Liver (tissue), 3 donors: ENCODE measurements around the gene KRT17.
"Not testable (repeated sequence)": the region's sequence is repeated elsewhere in the genome, so short reads cannot be mapped to it uniquely, and the experiment has no call there.

Source experiments
- EGR1 ChIP-seq, 2 donors: IDR thresholded peaks; 2 replicates each; pipeline ENCODE4 v1.6.1; 2016 to 2018; ENCODE audit warnings: antibody characterized with exemption in 2 of 2, low read depth in 2 of 2
- FOXA1 ChIP-seq: IDR thresholded peaks from 2 replicates; pipeline ENCODE4 v1.6.1; 2016; ENCODE audit warnings: antibody characterized with exemption
- GABPA ChIP-seq, 2 donors: IDR thresholded peaks in 1 of 2; conservative IDR thresholded peaks in 1 of 2; 2 replicates each; pipeline ENCODE4 v1.6.1; 2016; ENCODE audit warnings: antibody characterized with exemption in 2 of 2, mild to moderate bottlenecking in 1 of 2, moderate library complexity in 1 of 2
- JUND ChIP-seq, 2 donors: IDR thresholded peaks; 2 replicates each; pipeline ENCODE4 v1.6.1; 2016; ENCODE audit warnings: antibody characterized with exemption in 2 of 2
- RAD21 ChIP-seq, 2 donors: IDR thresholded peaks; 2 replicates each; pipeline ENCODE4 v1.6.1; 2016; ENCODE audit warnings: antibody characterized with exemption in 2 of 2, mild to moderate bottlenecking in 2 of 2
- RXRA ChIP-seq, 2 donors: IDR thresholded peaks; 2 replicates each; pipeline ENCODE4 v1.6.1; 2017 to 2018; ENCODE audit warnings: antibody characterized with exemption in 2 of 2, mild to moderate bottlenecking in 1 of 2
- SP1 ChIP-seq: IDR thresholded peaks from 2 replicates; pipeline ENCODE4 v1.6.1; 2018; ENCODE audit warnings: antibody characterized with exemption, mild to moderate bottlenecking
- TAF1 ChIP-seq: conservative IDR thresholded peaks from 2 replicates; pipeline ENCODE4 v1.6.1; 2016; ENCODE audit warnings: antibody characterized with exemption, mild to moderate bottlenecking
- YY1 ChIP-seq: IDR thresholded peaks from 2 replicates; pipeline ENCODE4 v1.6.1; 2016; ENCODE audit warnings: antibody characterized with exemption, mild to moderate bottlenecking
- TF ChIP-seq, protein P1 (sequence below): fragments of 150-350 bp; IDR thresholded peaks from 2 replicates; pipeline ENCODE4 v1.5.1; 2017; ENCODE audit warnings: improper control_type of control experiment, low read depth, low read length; ENCODE audit not compliant: missing input control
- TF ChIP-seq, protein P2 (sequence below): IDR thresholded peaks from 2 replicates; pipeline ENCODE4 v1.6.1; 2016; ENCODE audit warnings: antibody characterized with exemption
- TF ChIP-seq, protein P3 (sequence below): IDR thresholded peaks from 2 replicates; pipeline ENCODE4 v1.6.1; 2016; ENCODE audit warnings: antibody characterized with exemption
- TF ChIP-seq, protein P4 (sequence below): IDR thresholded peaks from 2 replicates; pipeline ENCODE4 v1.6.1; 2016; ENCODE audit warnings: antibody characterized with exemption, mild to moderate bottlenecking
- TF ChIP-seq, protein P5 (sequence below): IDR thresholded peaks from 2 replicates; pipeline ENCODE4 v1.6.1; 2016; ENCODE audit warnings: antibody characterized with exemption
- donor health status: healthy.
- donor health status: healthy.

DNA sequence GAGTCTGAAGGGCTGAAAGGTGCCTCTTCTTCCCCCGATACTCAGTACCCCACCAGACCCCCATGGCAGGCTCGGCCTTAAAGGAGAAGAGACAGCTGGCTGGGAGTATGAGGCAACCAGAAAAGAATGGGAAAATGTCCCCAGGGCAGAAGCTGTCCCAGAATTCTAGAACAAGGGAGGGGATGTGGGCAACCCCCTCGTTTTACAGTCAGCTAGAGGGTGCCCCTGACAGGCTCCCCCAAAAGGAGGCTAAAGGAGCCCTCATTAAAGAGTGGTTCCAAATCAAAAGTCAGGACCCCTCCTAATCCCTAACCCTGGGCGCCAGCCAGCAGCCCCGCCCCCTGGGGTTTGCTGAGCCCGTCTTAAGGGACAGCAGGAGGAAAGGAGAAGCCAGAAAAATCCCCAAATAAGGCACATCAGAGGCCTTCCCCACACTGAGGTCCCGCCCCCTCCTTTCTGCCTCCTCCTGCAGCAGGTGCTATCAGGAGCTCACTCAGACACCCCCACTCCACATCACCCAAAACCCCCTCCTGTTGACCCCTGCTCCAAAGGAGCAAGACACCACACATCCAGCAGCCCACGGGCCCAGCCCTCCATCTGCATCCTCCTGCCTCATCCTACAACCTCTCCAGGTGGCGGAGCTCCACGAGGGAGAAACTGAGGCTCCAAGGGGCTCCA lies 1.1 kb downstream of the KRT17 start:
- TF ChIP-seq, protein P1, sequence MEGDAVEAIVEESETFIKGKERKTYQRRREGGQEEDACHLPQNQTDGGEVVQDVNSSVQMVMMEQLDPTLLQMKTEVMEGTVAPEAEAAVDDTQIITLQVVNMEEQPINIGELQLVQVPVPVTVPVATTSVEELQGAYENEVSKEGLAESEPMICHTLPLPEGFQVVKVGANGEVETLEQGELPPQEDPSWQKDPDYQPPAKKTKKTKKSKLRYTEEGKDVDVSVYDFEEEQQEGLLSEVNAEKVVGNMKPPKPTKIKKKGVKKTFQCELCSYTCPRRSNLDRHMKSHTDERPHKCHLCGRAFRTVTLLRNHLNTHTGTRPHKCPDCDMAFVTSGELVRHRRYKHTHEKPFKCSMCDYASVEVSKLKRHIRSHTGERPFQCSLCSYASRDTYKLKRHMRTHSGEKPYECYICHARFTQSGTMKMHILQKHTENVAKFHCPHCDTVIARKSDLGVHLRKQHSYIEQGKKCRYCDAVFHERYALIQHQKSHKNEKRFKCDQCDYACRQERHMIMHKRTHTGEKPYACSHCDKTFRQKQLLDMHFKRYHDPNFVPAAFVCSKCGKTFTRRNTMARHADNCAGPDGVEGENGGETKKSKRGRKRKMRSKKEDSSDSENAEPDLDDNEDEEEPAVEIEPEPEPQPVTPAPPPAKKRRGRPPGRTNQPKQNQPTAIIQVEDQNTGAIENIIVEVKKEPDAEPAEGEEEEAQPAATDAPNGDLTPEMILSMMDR, result not testable (repeated sequence)
- not testable (repeated sequence) for TF ChIP-seq GABPA (IDR thresholded peaks at IDR 0.05 in 1 of 2, conservative IDR thresholded peaks at IDR 0.05 in 1 of 2); RAD21 (IDR thresholded peaks at IDR 0.05); TAF1; SP1; EGR1 (IDR thresholded peaks at IDR 0.05; ENCODE audit: low read depth in 2 of 2); RXRA (IDR thresholded peaks at IDR 0.05); FOXA1; YY1; JUND (IDR thresholded peaks at IDR 0.05)
- TF ChIP-seq, protein P2, sequence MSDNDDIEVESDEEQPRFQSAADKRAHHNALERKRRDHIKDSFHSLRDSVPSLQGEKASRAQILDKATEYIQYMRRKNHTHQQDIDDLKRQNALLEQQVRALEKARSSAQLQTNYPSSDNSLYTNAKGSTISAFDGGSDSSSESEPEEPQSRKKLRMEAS, result not testable (repeated sequence)
- TF ChIP-seq, protein P3, sequence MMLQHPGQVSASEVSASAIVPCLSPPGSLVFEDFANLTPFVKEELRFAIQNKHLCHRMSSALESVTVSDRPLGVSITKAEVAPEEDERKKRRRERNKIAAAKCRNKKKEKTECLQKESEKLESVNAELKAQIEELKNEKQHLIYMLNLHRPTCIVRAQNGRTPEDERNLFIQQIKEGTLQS, result not testable (repeated sequence)
- TF ChIP-seq, protein P4, sequence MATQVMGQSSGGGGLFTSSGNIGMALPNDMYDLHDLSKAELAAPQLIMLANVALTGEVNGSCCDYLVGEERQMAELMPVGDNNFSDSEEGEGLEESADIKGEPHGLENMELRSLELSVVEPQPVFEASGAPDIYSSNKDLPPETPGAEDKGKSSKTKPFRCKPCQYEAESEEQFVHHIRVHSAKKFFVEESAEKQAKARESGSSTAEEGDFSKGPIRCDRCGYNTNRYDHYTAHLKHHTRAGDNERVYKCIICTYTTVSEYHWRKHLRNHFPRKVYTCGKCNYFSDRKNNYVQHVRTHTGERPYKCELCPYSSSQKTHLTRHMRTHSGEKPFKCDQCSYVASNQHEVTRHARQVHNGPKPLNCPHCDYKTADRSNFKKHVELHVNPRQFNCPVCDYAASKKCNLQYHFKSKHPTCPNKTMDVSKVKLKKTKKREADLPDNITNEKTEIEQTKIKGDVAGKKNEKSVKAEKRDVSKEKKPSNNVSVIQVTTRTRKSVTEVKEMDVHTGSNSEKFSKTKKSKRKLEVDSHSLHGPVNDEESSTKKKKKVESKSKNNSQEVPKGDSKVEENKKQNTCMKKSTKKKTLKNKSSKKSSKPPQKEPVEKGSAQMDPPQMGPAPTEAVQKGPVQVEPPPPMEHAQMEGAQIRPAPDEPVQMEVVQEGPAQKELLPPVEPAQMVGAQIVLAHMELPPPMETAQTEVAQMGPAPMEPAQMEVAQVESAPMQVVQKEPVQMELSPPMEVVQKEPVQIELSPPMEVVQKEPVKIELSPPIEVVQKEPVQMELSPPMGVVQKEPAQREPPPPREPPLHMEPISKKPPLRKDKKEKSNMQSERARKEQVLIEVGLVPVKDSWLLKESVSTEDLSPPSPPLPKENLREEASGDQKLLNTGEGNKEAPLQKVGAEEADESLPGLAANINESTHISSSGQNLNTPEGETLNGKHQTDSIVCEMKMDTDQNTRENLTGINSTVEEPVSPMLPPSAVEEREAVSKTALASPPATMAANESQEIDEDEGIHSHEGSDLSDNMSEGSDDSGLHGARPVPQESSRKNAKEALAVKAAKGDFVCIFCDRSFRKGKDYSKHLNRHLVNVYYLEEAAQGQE, result not testable (repeated sequence)
- TF ChIP-seq, protein P5, sequence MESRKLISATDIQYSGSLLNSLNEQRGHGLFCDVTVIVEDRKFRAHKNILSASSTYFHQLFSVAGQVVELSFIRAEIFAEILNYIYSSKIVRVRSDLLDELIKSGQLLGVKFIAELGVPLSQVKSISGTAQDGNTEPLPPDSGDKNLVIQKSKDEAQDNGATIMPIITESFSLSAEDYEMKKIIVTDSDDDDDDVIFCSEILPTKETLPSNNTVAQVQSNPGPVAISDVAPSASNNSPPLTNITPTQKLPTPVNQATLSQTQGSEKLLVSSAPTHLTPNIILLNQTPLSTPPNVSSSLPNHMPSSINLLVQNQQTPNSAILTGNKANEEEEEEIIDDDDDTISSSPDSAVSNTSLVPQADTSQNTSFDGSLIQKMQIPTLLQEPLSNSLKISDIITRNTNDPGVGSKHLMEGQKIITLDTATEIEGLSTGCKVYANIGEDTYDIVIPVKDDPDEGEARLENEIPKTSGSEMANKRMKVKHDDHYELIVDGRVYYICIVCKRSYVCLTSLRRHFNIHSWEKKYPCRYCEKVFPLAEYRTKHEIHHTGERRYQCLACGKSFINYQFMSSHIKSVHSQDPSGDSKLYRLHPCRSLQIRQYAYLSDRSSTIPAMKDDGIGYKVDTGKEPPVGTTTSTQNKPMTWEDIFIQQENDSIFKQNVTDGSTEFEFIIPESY, result not testable (repeated sequence)
